Measurements from ENCODE around the gene SLC6A6.

Gene SLC6A6

DNA sequence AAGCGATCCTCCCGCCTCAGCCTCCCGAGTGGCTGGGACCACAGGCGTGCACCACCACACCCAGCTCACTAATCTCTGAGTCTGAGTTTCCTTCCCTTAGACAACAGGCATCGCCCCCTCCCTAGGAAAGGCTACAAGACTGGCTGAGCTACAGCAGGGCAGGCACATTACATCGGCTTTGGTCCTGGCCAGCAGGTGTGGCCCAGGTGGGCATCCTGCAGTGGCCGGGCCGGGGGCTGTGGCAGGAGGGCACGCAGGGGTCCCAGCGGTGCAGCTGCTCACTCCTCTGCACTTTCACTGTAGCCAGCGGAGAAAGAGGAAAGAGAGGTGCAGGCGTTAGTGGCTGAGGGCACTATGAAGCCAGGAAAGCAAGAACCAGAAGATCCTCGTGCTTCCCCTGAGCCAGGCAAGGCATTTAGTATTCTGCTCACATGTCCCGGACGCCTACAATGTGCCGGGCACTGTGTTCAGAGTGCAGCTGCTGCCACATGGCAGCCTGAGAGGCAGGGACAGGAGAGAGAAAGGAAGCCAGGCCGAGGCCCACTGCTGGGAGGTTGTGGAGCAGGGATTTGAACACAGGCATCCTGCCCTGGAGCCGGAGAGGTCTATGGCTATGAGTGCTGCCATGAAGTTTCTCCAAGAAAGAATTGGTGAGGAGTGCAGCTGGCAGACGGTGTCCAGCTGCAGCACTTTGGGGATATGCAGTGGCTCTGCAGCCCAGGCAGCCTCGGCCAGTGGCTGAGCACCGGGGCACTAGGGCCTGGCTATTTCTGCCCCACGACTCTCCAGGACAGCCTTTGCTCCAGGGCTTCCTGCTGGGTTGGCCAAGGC lies 115.4 kb downstream of the SLC6A6 start:
- H3K4me1 ChIP-seq (ENCODE audit: insufficient read depth, low read length, severe bottlenecking), result no peaks in the 10 kb centered on the region
- no peaks in the 10 kb centered on the region for H3K79me2 ChIP-seq (ENCODE audit: insufficient read depth, low read length)
- no peak overlapping the region for H3K9ac ChIP-seq (ENCODE audit: low read length)

DNA sequence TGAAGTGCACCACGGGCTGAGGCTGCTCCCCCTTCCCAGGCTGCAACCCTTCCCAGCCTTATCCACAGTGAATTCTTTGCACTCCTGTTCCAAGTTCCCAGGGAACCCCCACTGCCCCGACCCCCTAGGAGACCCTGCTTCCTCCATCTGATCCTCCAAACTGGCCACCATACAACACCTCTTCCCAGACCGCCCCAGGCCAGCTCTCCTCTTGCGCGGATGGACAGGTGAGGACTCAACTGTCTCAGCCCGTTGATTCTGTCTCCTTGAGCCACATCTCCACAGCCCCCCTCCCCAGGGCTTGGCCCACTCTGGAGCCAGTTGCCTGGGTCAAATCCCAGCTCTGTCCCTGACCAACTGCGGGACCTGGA lies 116.0 kb downstream of the SLC6A6 start:
- Histone ChIP-seq H3K9ac (ENCODE audit: low read length) (no peak overlapping the region), H3K27ac (ENCODE audit: low read depth, low read length, poor library complexity, severe bottlenecking) (no peak overlapping the region), H3K36me3 (ENCODE audit: insufficient read depth, low read length) (no peaks in the 10 kb centered on the region), H3K9me3 (ENCODE audit: low read length) (no peaks in the 10 kb centered on the region), H3K4me1 (ENCODE audit: insufficient read depth, low read length, severe bottlenecking) (no peaks in the 10 kb centered on the region), H3K27me3 (ENCODE audit: insufficient read depth, low read length) (peaks cover 7% of the 10 kb centered on the region; the same call in 1 of the 2 replicates), H4K20me1 (ENCODE audit: insufficient read depth, low read length) (no peaks in the 10 kb centered on the region), H3K9me2 (ENCODE audit: low read depth, low read length) (no peaks in the 10 kb centered on the region), H2AFZ (ENCODE audit: low read length) (no peak overlapping the region), H3K79me2 (ENCODE audit: insufficient read depth, low read length) (no peaks in the 10 kb centered on the region), H3K4me3 (ENCODE audit: low read depth, low read length, poor library complexity, severe bottlenecking) (no peak overlapping the region), H3K4me2 (ENCODE audit: low read length) (no peak overlapping the region), H3F3A (ENCODE audit: insufficient read depth, low read length) (no peaks in the 10 kb centered on the region)
- TF ChIP-seq, protein P1, sequence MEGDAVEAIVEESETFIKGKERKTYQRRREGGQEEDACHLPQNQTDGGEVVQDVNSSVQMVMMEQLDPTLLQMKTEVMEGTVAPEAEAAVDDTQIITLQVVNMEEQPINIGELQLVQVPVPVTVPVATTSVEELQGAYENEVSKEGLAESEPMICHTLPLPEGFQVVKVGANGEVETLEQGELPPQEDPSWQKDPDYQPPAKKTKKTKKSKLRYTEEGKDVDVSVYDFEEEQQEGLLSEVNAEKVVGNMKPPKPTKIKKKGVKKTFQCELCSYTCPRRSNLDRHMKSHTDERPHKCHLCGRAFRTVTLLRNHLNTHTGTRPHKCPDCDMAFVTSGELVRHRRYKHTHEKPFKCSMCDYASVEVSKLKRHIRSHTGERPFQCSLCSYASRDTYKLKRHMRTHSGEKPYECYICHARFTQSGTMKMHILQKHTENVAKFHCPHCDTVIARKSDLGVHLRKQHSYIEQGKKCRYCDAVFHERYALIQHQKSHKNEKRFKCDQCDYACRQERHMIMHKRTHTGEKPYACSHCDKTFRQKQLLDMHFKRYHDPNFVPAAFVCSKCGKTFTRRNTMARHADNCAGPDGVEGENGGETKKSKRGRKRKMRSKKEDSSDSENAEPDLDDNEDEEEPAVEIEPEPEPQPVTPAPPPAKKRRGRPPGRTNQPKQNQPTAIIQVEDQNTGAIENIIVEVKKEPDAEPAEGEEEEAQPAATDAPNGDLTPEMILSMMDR (IDR thresholded peaks at IDR 0.05; ENCODE audit: low read length), result no peak

More for the DNA sequence above, 115.4 kb downstream of the SLC6A6 start:
- H3K27ac ChIP-seq (ENCODE audit: low read depth, low read length, poor library complexity, severe bottlenecking), result no peak overlapping the region
- no peaks in the 10 kb centered on the region for H4K20me1 ChIP-seq (ENCODE audit: insufficient read depth, low read length)
- no peak overlapping the region for H2AFZ ChIP-seq (ENCODE audit: low read length)
- TF ChIP-seq EZH2 (IDR thresholded peaks at IDR 0.05; ENCODE audit: borderline replicate concordance, low read length), result no peak
- TF ChIP-seq, protein P1 (IDR thresholded peaks at IDR 0.05; ENCODE audit: low read length), result no peak
- H3K9me2 ChIP-seq (ENCODE audit: low read depth, low read length), result no peaks in the 10 kb centered on the region
- H3K36me3 ChIP-seq (ENCODE audit: insufficient read depth, low read length), result no peaks in the 10 kb centered on the region
- H3K4me2 ChIP-seq (ENCODE audit: low read length), result no peak overlapping the region
- H3K4me3 ChIP-seq (ENCODE audit: low read depth, low read length, poor library complexity, severe bottlenecking), result no peak overlapping the region
- no peaks in the 10 kb centered on the region for H3F3A ChIP-seq (ENCODE audit: insufficient read depth, low read length)
- no peaks in the 10 kb centered on the region for H3K9me3 ChIP-seq (ENCODE audit: low read length)
- H3K27me3 ChIP-seq (ENCODE audit: insufficient read depth, low read length), result peaks cover 7% of the 10 kb centered on the region; the same call in 1 of the 2 replicates

GRCh38 chr3:14518893-14519292 lies 116.5 kb downstream of the SLC6A6 start:
- Histone ChIP-seq H2AFZ (ENCODE audit: low read length) (no peak overlapping the region), H3F3A (ENCODE audit: insufficient read depth, low read length) (no peaks in the 10 kb centered on the region), H3K9ac (ENCODE audit: low read length) (no peak overlapping the region), H3K9me3 (ENCODE audit: low read length) (no peaks in the 10 kb centered on the region), H3K27ac (ENCODE audit: low read depth, low read length, poor library complexity, severe bottlenecking) (no peak overlapping the region), H3K27me3 (ENCODE audit: insufficient read depth, low read length) (peaks cover 7% of the 10 kb centered on the region; the same call in 1 of the 2 replicates), H3K4me1 (ENCODE audit: insufficient read depth, low read length, severe bottlenecking) (no peaks in the 10 kb centered on the region), H3K4me2 (ENCODE audit: low read length) (no peak overlapping the region), H4K20me1 (ENCODE audit: insufficient read depth, low read length) (no peaks in the 10 kb centered on the region), H3K4me3 (ENCODE audit: low read depth, low read length, poor library complexity, severe bottlenecking) (no peak overlapping the region), H3K79me2 (ENCODE audit: insufficient read depth, low read length) (no peaks in the 10 kb centered on the region), H3K36me3 (ENCODE audit: insufficient read depth, low read length) (no peaks in the 10 kb centered on the region), H3K9me2 (ENCODE audit: low read depth, low read length) (no peaks in the 10 kb centered on the region)
- TF ChIP-seq EZH2 (IDR thresholded peaks at IDR 0.05; ENCODE audit: borderline replicate concordance, low read length), result no peak
- TF ChIP-seq, protein P1 (IDR thresholded peaks at IDR 0.05; ENCODE audit: low read length), result no peak

Data from OCI-LY1 (cell line).